HG02870 (cell line): ENCODE results near the gene GPR183.
A peak's percentile ranks its signal among the peaks of the same experiment; 100 is the strongest.

ENCODE experiments used
- ATAC-seq: cut with Tn5 transposase; IDR thresholded peaks from one replicate; pipeline ENCODE4 v1.9.1; 2021; ENCODE audit warnings: mild to moderate bottlenecking, moderate library complexity; ENCODE audit not compliant: unreplicated experiment

Gene GPR183

DNA sequence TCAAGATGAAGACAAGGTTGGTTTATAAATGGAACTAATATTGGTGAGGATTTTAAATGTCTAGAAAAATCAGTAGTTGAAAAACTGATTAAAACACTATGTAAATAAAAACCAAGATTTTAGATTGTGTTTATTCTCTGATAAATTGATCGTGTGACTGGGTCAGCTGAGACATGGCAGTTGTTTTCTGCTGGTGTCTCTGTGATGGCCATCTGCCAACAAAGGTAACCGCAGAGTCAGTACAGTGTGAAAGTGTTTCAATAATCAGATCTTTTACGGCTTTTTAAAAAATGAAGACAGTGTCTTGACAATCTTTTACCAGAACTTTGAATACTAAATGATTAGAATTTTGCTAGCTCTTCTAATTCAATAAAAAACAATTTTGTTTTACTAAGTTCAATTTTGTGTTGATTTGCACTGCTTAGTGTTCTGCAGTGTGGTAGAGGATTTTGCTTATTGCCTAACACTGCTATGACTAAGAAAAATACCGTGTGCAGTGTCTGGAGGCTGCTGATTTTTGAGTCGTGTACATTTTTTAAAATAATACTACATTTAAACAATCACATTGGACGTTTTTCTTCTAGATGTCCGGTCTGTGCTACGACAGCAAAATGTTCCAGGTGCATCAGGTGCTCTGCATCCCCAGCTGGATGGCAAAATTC is 32.7 kb upstream of the GPR183 start:
- no peak for ATAC-seq

GRCh38 chr13:99339230-99339721 is 32.1 kb upstream of the GPR183 start:
- ATAC-seq, result no peak

DNA sequence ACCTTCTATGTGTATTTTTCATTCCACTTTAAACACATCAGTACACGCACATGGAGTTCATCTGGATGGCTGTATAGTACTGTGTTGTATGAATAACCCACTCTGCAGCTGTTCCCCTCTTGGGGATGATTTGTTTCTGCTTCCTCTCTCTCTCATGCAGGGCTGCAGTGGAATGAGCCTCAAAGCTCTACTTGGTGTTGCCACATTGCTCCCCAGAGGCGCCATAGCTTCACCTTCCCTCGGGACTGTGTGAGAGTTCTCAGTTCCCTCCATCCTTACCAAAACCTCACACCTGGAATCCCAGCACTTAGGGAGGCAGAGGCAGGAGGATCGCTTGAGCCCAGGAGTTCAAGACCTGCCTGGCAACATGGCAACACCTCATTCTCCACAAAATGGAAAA is 28.4 kb upstream of the GPR183 start:
- no peak for ATAC-seq

- no peak for ATAC-seq
Measured at GRCh38 chr13:99335087-99335486, 27.9 kb upstream of the GPR183 start.

GRCh38 chr13:99334221-99334620 is 27.0 kb upstream of the GPR183 start:
- ATAC-seq, result no peak

DNA sequence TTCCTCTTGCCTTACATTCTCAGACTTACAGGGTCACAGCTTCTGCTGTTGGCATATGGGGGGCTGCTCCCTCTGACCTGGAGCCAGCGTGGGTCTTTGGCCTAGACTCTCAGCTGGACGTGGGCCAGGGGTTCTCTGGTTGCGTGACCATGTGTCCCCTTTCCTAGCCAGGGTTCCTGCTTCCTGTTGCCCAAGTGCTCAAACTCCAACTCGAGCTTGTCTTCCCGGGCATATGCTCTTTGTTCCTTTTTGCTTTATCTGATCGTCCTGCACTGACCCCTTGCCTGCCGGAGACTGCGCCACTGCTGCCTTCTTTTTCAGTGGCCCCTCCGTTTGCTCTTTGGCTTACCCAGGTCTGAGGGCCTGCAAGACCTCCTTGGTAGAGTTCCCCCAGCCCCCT is 25.3 kb upstream of the GPR183 start:
- no peak for ATAC-seq

GRCh38 chr13:99331881-99332293 is 24.7 kb upstream of the GPR183 start:
- ATAC-seq, result peak; percentile 89

- no peak for ATAC-seq
Measured at GRCh38 chr13:99330942-99331341, 23.7 kb upstream of the GPR183 start.

DNA sequence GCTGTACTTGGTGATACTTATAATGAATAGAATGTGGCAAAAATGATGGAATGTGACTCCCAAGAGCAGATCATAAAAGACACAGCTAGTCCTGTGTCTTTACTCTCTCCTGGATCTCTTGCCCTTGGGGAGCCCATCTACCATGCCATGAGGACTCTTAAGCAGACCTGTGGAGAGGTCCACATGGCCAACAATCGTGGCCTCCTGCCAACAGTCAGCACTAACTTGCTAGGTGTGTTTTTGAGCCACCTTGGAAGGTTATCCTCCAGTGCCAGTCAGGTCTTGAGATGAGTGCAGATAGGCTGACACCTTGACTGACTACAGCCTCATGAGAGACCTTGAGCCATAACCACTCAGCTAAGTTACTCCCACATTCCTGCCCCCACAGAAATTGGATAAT is 22.3 kb upstream of the GPR183 start:
- ATAC-seq, result no peak

DNA sequence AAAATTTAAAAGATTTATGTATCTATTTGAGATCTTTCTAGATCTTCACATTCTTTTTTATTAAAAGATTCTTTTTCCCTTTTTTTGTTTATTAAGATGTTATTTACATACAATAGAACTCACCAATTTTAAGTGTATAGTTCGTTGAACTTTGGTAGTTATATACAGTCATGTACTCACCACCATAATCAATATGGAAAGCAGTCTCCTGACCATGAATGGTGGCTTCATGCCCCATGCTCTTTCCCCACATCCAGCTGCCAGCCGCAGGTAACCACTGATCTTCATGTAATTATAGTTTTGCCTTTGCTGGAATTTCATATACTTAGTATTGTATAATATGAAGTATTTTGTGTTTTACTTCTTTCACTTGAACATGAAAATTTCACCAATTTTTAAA is 20.6 kb upstream of the GPR183 start:
- no peak for ATAC-seq

DNA sequence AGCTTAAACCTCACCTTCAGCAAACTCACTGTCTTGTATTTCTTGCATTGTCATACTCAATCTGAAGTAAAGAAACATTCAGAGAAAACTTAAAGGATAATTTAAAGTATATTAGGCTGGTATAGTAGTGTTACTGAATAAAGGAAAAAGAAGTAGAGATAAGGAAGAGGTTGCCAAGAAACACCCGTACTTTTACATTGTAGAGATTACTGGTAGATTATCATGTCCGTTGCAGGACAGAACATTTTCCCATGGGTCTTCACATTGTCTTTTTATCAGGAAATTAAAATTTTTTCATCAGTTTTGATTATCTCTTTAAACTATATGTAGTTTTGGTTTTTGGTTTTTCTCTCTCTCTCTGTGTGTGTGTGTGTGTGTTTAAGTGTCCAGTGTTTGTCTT is 19.9 kb upstream of the GPR183 start:
- no peak for ATAC-seq

DNA sequence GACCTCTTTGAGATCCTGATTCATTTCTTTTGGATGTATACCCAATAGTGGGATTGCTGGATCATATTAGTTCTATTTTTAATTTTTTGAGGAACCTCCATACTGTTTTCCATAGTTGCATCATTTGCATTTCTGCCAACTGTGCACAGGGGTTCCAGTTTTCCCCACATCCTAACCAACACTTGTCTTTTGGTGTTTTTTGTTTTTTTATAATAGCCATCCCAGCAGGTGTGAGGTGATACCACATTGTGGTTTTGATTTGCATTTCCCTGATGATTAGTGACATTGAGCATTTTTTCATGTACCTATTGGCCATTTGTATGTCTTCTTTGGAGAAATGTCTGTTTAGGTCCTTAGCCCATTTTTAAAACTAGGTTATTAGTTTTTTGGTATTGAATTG is 18.8 kb upstream of the GPR183 start:
- ATAC-seq, result no peak

GRCh38 chr13:99323488-99323887 is 16.3 kb upstream of the GPR183 start:
- no peak for ATAC-seq

GRCh38 chr13:99322297-99323103 is 15.3 kb upstream of the GPR183 start:
- peak; percentile 94 for ATAC-seq

DNA sequence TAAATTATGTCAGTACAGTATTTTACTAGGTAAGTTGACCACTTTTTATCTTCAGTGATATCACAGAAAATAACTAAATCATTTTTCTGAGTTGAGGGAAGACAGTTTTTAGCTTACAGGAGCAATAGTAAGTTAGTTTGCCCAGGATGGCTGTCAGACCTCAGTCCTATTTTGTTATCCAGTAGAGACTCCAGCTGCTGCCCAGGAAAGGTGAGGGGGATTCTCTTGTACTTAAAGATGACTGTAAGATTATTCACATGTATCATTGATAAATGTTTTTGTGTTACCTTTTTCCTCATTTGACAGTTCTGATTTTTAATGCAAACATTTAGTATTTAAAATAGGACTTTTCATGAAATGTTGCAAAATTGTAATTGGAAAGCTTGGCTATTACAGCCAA is 14.5 kb upstream of the GPR183 start:
- ATAC-seq, result no peak

DNA sequence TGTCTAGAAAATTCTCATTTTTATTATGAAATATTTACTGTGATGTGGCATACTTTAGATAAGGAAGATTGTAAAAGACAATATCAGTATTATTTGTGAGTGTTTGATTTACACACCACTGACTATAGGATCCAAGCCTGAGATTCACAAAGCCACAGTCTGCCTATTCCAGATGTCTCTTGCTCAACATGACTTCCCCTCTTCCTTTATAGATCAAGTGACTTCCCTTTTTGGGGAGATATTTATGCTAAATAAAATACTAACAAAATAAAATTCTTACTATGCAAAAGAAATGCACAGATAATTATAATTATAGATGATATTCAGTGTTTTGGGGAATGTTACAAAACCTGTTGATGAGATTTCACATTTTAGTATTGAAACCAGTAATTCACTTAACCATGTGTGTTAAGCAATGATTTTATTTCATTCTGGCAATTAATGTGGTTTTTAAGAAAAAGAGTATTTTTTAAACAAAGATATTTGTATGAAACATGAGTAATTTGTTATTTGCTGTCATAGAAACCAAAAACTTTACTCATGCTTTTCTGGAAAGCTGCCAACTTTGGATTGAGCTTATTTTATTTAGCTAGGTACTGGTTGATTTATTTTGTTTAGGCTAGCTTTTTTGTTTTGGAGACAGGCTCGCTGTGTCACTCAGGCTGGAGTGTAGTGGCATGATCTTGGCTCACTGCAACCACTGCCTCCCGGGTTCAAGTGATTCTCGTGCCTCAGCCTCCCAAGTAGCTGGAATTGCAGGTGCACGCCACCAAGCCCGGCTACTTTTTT is 13.7 kb upstream of the GPR183 start:
- no peak for ATAC-seq

DNA sequence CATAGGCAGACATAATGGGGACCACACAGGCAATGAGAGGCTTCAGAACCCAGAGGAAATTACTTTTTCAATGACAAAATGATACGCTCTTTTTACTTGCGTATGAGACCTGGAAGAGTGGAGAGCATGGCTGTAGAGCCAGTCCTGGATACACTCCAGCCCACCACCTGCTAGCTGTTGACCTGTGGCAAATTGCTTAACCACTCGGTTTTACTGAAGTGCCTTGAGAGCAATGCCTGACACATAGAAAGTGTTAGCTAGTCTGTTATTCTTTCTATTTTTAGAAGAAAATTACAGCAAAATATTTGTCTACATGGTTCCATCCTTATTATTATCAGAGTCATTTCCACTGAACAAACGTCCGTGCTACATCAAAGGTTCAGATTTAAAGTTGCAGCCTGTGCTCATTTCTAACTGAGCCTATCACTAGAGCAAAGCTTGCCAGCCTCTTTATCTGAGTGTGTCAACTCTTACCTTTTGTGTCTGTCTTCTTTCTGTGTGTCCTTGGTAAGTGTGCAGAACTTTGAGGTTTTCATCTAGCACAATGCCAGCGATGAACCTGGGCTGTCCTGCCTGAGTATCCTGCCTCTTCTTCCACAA is 9.6 kb upstream of the GPR183 start:
- no peak for ATAC-seq

DNA sequence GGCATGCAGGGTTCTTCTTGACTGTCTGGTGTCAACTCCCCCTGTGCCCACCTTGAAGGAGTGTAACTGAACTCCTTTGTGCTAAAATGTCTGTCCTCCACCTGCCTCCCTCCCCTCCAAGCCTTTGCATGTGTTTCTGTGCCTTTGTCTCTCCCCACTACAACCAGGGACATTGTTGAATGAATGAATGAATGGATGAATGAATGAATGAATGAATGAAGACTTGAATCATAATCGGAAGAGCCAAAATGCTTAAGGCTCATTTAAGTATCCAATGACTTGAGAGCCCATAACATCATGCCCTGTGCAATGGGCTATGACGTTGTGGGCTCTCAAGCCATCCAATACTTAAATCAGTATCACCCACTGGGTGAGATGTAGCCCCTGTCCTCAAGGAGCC is 9.0 kb upstream of the GPR183 start:
- no peak for ATAC-seq

DNA sequence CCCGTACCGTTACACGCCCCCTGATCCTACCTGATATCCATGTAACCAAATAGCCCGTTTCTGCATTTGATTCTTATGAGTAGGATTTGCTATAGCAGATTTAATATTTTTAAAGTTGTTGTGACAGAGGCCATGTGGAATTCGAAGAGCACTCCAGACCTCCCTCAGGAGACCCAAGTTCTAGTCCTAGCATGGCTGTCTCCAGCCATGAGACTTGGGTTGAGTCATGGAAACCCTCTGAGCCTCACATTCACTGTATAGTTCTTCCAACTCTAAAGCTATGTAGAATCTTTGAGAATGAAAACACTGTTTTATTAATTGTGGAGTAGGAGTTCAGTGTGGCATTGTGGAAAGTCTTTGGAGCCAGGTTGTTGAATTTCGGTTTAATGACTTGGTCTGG is 8.0 kb upstream of the GPR183 start:
- ATAC-seq, result no peak

DNA sequence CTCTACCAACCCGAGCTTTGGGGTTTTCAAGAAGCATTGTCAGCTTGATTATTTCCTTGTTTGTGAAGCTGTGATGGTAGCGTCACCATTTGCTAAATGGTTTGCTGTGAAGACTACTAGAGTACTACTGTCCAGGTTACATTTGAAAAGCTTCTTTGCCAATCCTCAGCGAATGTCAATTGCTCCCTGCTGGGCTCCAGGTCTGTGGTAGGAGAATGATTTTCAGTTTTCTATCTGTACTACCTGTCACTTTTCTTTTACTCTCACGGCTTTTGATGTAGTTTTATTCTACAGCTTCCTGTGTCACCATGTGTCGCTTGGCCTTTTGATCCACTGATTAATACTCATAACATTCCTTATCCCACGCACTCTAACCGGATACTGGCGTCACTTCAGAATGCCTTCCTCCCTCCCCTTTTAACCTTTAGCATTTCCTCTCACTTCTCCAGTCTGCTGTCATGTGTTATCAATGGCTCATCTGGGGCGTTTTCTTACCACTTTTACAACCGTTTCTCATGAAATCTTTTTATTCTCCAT is 7.5 kb upstream of the GPR183 start:
- ATAC-seq, result no peak

GRCh38 chr13:99313941-99314340 is 6.7 kb upstream of the GPR183 start:
- no peak for ATAC-seq
